GM12878 (cell line): ENCODE measurements around the gene TARP.

Source experiments
- ATAC-seq: fragments of 200-7000 bp; cut with Tn5 transposase; 3 replicates; pipeline ENCODE4 v1.9.1; 2020; ENCODE audit warnings: mild to moderate bottlenecking, moderate library complexity
- BruUV-seq: library from RNA; stranded (reverse); fragments of 400-500 nt; replicated peaks from 2 replicates; lab custom pipeline; 2021; lab: Mats Ljungman, UMichigan
- CTCF ChIA-PET: fragments of 300-600 bp; sonication (Branson Sonifier 250); formaldehyde crosslinking; extraction: SDS; loops from one replicate; lab custom pipeline; 2021; ENCODE audit warnings: inconsistent platforms; lab: Yijun Ruan, JAX
- POLR2A ChIA-PET: fragments of 350-600 bp; formaldehyde crosslinking; extraction: SDS; loops from one replicate; lab custom pipeline; 2021; ENCODE audit warnings: inconsistent platforms; lab: Charles Lee
- RAD21 ChIA-PET: fragments of 300-600 bp; sonication (Branson Sonifier 250); formaldehyde crosslinking; loops from one replicate; lab custom pipeline; 2023; ENCODE audit warnings: antibody characterized with exemption; ENCODE audit not compliant: unreplicated experiment; lab: Charles Lee
- SMC1A ChIA-PET: fragments of 300-600 bp; sonication (Branson Sonifier 250); formaldehyde crosslinking; loops from one replicate; lab custom pipeline; 2023; ENCODE audit not compliant: unreplicated experiment, uncharacterized antibody; lab: Charles Lee
- DNase-seq: peaks from one replicate; pipeline ENCODE4 v3.0.0-alpha.2; 2011; ENCODE audit warnings: low read depth, low spot score
- FAIRE-seq: peaks from 3 replicates; lab custom pipeline; 2011; peaks lifted over from hg19 to GRCh38; lab: Jason Lieb, UNC
- H2AFZ ChIP-seq: 2 replicates; pipeline ENCODE4 v1.6.0; 2011; ENCODE audit warnings: low read depth, low read length, control low read depth; ENCODE audit not compliant: control insufficient read depth
- H3K27ac ChIP-seq: 2 replicates; pipeline ENCODE4 v1.5.1; 2011; ENCODE audit warnings: control low read depth; ENCODE audit not compliant: control insufficient read depth, insufficient read depth
- H3K27me3 ChIP-seq, 2 experiments: replicated peaks in 1 of 2; 2 replicates each; pipeline versions ENCODE4 v1.6.0 to v1.6.1; 2011; ENCODE audit warnings: low read length in 1 of 2; ENCODE audit not compliant: control insufficient read depth in 2 of 2, insufficient read depth in 2 of 2
- H3K36me3 ChIP-seq, 2 experiments: 2 replicates each; pipeline ENCODE4 v1.5.1; 2011; ENCODE audit warnings: low read length in 1 of 2; ENCODE audit not compliant: control insufficient read depth in 2 of 2, insufficient read depth in 2 of 2
- H3K4me1 ChIP-seq: 2 replicates; pipeline ENCODE4 v1.6.1; 2011; ENCODE audit warnings: mild to moderate bottlenecking, low read length, moderate library complexity, mixed read lengths; ENCODE audit not compliant: control insufficient read depth, insufficient read depth
- H3K4me2 ChIP-seq: 2 replicates; pipeline ENCODE4 v1.6.0; 2011; ENCODE audit warnings: control low read depth; ENCODE audit not compliant: control insufficient read depth, insufficient read depth
- H3K4me3 ChIP-seq: fragments of 200-600 bp; sonication (generic); 2 replicates; pipeline ENCODE4 v1.5.1; 2016
- H3K79me2 ChIP-seq: 2 replicates; pipeline ENCODE4 v1.6.0; 2011; ENCODE audit warnings: low read length; ENCODE audit not compliant: control insufficient read depth, insufficient read depth
- H3K9ac ChIP-seq: 2 replicates; pipeline ENCODE4 v1.8.0; 2011; ENCODE audit warnings: low read length, control low read depth, mixed read lengths; ENCODE audit not compliant: control insufficient read depth, insufficient read depth
- H3K9me3 ChIP-seq: replicated peaks from 3 replicates; pipeline ENCODE4 v1.5.1; 2011; ENCODE audit warnings: mild to moderate bottlenecking, low read length; ENCODE audit not compliant: control insufficient read depth, insufficient read depth
- H4K20me1 ChIP-seq: 2 replicates; pipeline ENCODE4 v1.6.0; 2011; ENCODE audit not compliant: control insufficient read depth, insufficient read depth
- HDAC2 ChIP-seq: fragments of 200-600 bp; sonication (generic); IDR thresholded peaks from 2 replicates; pipeline ENCODE4 v1.6.1; 2017
- HDAC6 ChIP-seq: fragments of 200-600 bp; sonication (generic); IDR thresholded peaks from one replicate; pipeline ENCODE4 v1.8.0; 2017; ENCODE audit warnings: antibody characterized with exemption; ENCODE audit not compliant: unreplicated experiment
- HDGF ChIP-seq: fragments of 450-650 bp; IDR thresholded peaks from 2 replicates; pipeline ENCODE4 v1.6.1; 2016; ENCODE audit warnings: antibody characterized with exemption
- LARP7 ChIP-seq: fragments of 450-650 bp; IDR thresholded peaks from 2 replicates; pipeline ENCODE4 v1.6.1; 2017; ENCODE audit warnings: mild to moderate bottlenecking
- NR2C1 ChIP-seq: fragments of 450-650 bp; IDR thresholded peaks from 2 replicates; pipeline ENCODE4 v1.6.1; 2017; ENCODE audit warnings: antibody characterized with exemption, mild to moderate bottlenecking, moderate library complexity
- PRDM15 ChIP-seq: fragments of 450-650 bp; formaldehyde crosslinking; IDR thresholded peaks from 2 replicates; pipeline ENCODE4 v1.4.0; 2020; ENCODE audit warnings: mild to moderate bottlenecking, moderate library complexity
- REST ChIP-seq: IDR thresholded peaks from 2 replicates; pipeline ENCODE4 v1.6.1; 2012; ENCODE audit warnings: mild to moderate bottlenecking, low read depth, low read length
- RUNX3 ChIP-seq: IDR thresholded peaks from 2 replicates; pipeline ENCODE4 v1.6.1; 2012; ENCODE audit warnings: low read length, inconsistent platforms
- SMARCA5 ChIP-seq: fragments of 450-650 bp; IDR thresholded peaks from 2 replicates; pipeline ENCODE4 v1.6.1; 2017; ENCODE audit warnings: mild to moderate bottlenecking
- SREBF2 ChIP-seq: IDR thresholded peaks from 2 replicates; pipeline ENCODE4 v1.6.1; 2012; ENCODE audit warnings: mild to moderate bottlenecking, low read length
- TCF7 ChIP-seq: IDR thresholded peaks from 2 replicates; pipeline ENCODE4 v1.6.1; 2014; ENCODE audit warnings: antibody characterized with exemption, borderline replicate concordance
- WGBS: methylation state at CpG from one replicate; pipeline ENCODE4 v1.1.6; 2016; ENCODE audit warnings: low lambda C conversion rate; ENCODE audit not compliant: insufficient replicate concordance, insufficient coverage; ENCODE audit errors: missing lambda C conversion rate; 5-methylcytosine and 5-hydroxymethylcytosine counted together
- in situ Hi-C: fragments of 300-500 bp; cut with MboI; formaldehyde crosslinking; loops from 9 replicates; pipeline ENCODE4 v1.14.3; 2018; ENCODE audit warnings: mixed read lengths
- intact Hi-C: fragments of 100-400 bp; cut with micrococcal nuclease; formaldehyde crosslinking; loops from one replicate; pipeline ENCODE4 v1.14.2; 2022; ENCODE audit not compliant: unreplicated experiment
- TF ChIP-seq, protein P1 (sequence below): fragments of 450-650 bp; IDR thresholded peaks from 2 replicates; pipeline ENCODE4 v1.6.1; 2017; ENCODE audit warnings: antibody characterized with exemption, mild to moderate bottlenecking, moderate library complexity
- TF ChIP-seq, protein P2 (sequence below): fragments of 450-650 bp; IDR thresholded peaks from 2 replicates; pipeline ENCODE4 v1.6.1; 2016; ENCODE audit warnings: mild to moderate bottlenecking

TARP gene

GRCh38 chr7:38316733-38317360 is 43.4 kb upstream of the TARP start:
- H3K9ac ChIP-seq = no peak overlapping the region
- BruUV-seq = no TSS peak
- no peak overlapping the region for H3K27ac ChIP-seq
- H2AFZ ChIP-seq = no peak overlapping the region
- CTCF ChIA-PET = interaction anchor here (0.6 to 14.6 kb wide), 14 partner anchors 9 to 415 kb away, joined by 3 to 430 read pairs (median 16); partner anchors contain the start of genes EPDR1 and SFRP4
- H3K79me2 ChIP-seq = no peaks in the 10 kb centered on the region
- 66% methylated on average over 8 of the region's 8 CpGs for WGBS
- SMC1A ChIA-PET = interaction anchor here (0.9 to 12.8 kb wide), 7 partner anchors 14 to 207 kb away, joined by 3 to 289 read pairs (median 25); no protein-coding TSS in a partner anchor
- ATAC-seq (no peak), DNase-seq (no peak), FAIRE-seq (no peak)
- peaks cover 7% of the 10 kb centered on the region for H3K4me1 ChIP-seq
- no peak overlapping the region for H3K4me3 ChIP-seq
- H3K36me3 ChIP-seq = no peaks in the 10 kb centered on the region
- POLR2A ChIA-PET = no interaction called here
- RAD21 ChIA-PET = interaction anchor here (1.3 to 12.6 kb wide), 5 partner anchors 9 to 137 kb away, joined by 3 to 229 read pairs (median 8); no protein-coding TSS in a partner anchor
- H3K4me2 ChIP-seq = no peak overlapping the region
- no peaks in the 10 kb centered on the region for H4K20me1 ChIP-seq
- no peaks in the 10 kb centered on the region for H3K27me3 ChIP-seq
- in situ Hi-C loops (loop anchor here (5.0 kb wide), 1 partner anchor 210 kb away; no protein-coding TSS in a partner anchor), intact Hi-C loops (loop anchor here (5.0 kb wide), 1 partner anchor 415 kb away; no protein-coding TSS in a partner anchor)
- H3K9me3 ChIP-seq = no peaks in the 10 kb centered on the region
- TF ChIP-seq RUNX3 (no peak), HDAC2 (no peak), HDGF (no peak), NR2C1 (no peak), LARP7 (no peak), TCF7 (no peak), SREBF2 (no peak), PRDM15 (CRISPR knock-in tag) (no peak), SMARCA5 (no peak), REST (no peak), HDAC6 (no peak)
- TF ChIP-seq, protein P1, sequence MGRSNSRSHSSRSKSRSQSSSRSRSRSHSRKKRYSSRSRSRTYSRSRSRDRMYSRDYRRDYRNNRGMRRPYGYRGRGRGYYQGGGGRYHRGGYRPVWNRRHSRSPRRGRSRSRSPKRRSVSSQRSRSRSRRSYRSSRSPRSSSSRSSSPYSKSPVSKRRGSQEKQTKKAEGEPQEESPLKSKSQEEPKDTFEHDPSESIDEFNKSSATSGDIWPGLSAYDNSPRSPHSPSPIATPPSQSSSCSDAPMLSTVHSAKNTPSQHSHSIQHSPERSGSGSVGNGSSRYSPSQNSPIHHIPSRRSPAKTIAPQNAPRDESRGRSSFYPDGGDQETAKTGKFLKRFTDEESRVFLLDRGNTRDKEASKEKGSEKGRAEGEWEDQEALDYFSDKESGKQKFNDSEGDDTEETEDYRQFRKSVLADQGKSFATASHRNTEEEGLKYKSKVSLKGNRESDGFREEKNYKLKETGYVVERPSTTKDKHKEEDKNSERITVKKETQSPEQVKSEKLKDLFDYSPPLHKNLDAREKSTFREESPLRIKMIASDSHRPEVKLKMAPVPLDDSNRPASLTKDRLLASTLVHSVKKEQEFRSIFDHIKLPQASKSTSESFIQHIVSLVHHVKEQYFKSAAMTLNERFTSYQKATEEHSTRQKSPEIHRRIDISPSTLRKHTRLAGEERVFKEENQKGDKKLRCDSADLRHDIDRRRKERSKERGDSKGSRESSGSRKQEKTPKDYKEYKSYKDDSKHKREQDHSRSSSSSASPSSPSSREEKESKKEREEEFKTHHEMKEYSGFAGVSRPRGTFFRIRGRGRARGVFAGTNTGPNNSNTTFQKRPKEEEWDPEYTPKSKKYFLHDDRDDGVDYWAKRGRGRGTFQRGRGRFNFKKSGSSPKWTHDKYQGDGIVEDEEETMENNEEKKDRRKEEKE = no peak
- TF ChIP-seq, protein P2, sequence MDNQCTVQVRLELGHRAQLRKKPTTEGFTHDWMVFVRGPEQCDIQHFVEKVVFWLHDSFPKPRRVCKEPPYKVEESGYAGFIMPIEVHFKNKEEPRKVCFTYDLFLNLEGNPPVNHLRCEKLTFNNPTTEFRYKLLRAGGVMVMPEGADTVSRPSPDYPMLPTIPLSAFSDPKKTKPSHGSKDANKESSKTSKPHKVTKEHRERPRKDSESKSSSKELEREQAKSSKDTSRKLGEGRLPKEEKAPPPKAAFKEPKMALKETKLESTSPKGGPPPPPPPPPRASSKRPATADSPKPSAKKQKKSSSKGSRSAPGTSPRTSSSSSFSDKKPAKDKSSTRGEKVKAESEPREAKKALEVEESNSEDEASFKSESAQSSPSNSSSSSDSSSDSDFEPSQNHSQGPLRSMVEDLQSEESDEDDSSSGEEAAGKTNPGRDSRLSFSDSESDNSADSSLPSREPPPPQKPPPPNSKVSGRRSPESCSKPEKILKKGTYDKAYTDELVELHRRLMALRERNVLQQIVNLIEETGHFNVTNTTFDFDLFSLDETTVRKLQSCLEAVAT = no peak
